NCI-H2029 (cell line): ENCODE data around the gene MAP2K1.

Experiments
- DNase-seq: peaks from one replicate; lab custom pipeline; 2025; lab: John Stamatoyannopoulos, UW

Gene MAP2K1

DNA sequence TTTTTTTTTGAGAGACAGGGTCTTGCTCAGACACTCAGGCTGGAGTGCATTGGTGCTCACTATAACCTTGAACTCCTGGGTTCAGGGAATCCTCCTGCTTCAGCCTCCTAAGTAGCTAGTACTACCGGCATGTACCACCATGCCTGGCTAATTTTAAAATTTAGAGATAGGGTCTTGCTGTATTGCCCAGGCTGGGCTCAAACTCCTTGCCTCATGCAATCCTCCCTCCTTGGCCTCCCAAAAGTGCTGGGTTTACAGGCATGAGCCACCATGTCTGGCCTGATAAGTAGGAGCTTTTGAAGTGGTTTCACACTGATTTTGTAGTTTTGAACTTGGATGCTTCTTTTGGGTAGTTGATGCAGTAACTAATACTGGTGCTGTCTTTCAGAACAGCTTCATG, 7.8 kb downstream of the MAP2K1 start:
- no peak for DNase-seq

DNA sequence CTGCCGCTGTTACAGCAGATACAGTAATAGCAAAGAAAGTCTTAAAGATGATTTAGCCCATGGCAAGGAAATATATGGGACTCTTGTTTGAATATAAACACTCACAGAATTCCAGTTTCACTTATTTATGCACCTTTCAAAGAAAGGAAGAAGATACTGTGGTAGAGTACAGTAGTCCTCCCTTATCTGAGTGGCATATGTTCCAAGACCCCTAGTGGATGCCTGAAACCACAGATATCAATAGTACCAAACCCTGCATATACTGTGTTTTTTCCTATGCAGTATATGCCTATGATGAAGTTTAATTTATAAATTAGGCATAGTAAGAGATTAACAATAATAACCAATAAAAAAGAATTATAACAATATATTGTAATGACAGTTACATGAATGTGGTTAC, 8.2 kb downstream of the MAP2K1 start:
- DNase-seq: no peak

DNA sequence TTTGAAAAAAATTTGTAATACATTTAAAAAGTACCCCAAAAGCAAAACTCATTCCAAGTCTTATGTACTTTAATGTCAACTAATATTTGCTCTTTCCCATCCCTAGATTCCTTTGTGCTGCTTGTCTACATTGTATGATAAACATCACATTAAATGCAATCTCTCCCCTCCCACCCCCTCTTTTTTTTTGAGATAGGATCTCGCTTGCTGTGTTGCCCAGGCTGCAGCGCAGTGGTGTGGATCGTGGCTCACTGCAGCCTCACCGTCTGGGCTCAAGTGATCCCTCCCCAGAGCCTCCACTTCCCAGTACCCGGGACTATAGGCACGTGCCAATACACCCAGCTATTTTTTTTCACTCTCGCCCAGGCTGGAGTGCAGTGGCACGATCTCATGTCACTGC, 12.6 kb downstream of the MAP2K1 start:
- no peak for DNase-seq

DNA sequence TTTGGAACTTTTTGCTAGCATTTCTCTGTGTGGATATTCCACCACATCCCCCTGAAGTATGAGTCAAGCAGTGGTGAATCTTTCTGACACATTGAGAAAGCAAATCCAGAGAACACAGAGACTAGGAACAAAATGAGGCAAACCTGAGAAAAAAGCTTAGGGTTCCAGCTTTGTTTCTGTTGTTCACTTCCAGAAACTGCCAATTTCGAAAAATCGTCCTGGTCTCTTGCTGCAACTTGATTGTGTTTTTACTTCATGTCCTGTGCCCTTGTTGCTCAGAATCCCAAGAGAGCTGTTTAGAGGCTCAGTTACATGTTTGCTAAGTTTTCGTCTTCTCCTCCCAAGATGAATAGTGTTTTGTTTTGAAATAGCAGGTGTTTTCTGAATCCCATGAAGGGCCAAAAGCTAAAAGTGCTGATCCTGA, 13.7 kb downstream of the MAP2K1 start:
- no peak for DNase-seq

DNA sequence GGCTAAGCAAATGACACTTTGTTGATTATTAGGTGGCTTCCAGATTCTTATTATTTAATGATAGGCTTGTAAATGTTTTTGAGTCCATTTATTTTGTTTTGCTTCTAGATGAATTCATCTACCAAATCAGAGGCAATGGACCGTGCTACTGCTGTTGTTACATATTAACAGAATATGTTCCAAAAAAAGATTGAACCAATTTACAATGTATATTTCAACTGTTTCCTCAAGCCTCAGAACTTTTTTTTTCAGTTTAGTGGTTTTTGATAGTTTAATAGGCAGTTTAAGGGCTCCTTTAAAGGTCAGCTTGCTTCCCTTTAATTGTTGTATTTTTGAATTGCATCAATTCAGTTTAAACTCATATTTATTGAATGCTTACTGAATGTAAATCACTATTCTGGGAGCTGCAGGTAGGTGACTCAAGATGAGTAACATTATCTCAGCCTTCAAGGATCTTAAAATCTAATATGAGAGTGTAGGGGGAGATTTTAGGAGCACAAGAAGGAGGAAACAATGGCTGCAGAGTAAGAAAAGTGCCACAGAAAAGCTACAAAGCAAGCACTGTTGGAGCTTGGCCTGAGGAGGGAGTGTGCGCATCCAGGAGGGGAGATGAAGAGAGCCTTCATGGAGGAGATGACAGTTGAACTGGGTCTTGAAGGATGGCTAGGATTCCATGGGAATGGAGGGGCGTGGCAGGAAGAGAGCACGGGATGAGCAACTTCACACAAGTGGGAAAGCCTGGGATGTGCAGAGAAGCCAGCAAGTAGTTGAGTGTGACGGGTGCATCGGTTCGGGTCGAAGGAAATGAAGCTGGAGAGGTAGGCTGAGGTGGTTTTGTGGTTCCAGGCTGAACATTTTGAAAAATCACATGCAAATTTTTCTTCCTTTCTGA, 14.7 kb downstream of the MAP2K1 start:
- DNase-seq: no peak

DNA sequence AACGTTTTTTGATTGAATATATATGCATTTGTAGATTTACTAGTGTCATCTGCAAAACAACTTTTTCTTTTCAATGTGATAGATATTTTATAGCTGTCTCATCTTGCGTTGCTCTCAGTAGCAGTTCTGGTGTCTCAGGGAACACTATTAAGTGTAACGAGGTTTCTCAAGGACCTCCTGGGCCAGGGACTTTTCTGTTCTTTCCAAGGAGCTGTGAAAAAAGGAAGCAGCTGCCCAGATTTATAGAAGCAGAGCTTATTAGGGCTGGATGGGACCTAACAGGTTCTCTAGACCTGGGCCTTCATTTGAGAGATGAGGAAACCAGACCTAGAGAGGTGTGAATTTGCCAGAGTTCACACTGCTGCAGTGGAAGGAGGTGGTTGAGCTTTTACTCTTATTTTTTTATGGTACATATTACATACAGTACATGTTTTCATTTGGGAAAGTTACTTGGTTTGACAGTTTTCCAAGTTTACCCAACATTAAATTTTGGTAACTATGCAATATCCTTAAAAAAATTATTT, 16.1 kb downstream of the MAP2K1 start:
- no peak for DNase-seq

DNA sequence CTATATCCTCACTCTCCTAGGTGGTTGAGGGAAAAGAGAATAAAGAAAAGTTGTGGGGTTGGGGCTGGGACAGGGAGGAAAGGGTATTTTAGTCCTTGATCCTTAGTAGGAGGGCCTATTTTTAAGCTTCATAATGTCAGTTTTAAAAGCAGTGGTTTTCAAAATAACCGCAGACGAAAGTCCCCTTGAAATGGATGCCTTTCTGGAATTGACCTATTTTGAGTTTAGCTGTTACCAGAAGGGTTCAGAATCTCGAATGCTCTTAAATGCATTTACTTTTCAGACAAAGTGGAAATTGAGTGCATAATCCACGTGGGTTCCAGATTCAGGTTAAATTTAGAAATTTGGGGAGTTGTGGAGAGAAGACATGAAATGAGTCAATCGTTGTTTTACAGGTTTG, 16.6 kb downstream of the MAP2K1 start:
- no peak for DNase-seq

DNA sequence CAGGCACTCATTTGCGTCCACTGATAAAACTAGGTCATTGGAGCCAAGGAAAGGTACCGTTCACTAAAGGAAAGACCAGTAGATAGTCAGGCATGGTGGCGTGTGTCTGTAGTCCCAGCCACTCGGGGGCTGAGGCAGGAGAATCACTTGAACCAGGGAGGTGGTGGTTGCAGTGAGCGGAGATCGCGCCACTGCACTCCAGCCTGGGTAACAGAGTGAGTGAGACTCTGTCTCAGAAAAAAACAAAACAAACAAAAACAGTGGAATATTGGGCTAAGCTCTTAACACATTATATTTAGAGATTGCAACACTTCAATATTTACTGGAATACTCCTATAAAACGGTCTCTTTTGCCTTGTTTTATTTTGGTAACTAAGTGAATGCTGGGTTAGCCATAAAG, 17.4 kb downstream of the MAP2K1 start:
- no peak for DNase-seq

DNA sequence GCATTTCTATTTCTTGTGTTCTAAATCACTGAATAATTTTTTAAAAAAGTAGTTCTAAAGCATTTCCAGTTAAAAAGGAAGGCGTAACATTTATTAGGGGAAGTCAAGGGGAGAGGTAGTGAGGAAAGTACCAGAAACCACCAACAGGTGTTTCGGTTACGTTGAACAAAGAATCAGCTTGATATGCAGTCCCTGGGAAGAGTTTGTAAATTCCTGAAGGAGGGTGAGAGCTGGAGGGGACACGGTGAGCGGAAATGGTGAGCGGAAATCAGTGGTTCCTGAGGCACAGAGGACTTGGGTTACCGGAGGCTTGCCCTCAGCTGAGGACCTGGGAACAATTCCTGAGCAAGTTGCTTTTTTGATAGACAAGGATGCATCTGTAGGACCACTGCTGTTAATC, 17.8 kb downstream of the MAP2K1 start:
- DNase-seq: no peak

DNA sequence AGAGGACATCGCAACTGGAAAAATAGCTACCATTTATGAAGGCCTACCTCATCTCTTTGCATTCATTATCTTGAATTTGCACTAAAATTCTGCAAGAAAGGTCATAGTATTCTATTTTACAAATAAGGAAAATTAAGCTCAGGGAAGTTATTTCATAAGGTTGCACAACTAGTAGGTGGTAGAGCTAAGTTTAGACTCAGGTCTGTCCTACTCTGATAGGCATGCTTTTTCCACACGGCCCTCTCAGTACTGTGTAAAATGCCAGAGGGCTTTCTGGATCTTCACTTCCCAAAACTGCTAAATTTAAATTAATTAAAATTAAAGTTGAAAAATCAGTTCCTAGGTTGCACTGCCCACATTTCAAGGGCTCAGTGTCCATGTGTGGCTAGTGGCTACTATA, 18.3 kb downstream of the MAP2K1 start:
- DNase-seq: no peak

DNA sequence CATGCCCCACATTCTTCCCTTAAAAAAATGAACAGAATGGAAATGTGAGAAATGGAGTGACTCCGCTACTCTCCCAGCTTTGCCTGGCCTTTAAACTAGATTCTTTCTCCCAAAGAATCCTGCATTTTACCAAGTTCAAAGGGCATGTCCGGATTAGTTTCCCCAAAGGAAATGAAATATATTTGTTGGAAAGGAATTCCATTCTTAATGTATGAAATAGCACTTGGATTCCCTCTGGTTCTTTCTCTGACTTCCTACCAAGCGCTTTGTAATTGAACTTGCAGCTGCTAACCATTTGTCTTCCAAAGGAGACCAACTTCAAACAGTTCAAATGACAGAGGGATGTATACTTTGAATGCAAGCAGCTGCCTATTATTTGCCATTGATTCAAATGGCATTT, 18.9 kb downstream of the MAP2K1 start:
- no peak for DNase-seq

DNA sequence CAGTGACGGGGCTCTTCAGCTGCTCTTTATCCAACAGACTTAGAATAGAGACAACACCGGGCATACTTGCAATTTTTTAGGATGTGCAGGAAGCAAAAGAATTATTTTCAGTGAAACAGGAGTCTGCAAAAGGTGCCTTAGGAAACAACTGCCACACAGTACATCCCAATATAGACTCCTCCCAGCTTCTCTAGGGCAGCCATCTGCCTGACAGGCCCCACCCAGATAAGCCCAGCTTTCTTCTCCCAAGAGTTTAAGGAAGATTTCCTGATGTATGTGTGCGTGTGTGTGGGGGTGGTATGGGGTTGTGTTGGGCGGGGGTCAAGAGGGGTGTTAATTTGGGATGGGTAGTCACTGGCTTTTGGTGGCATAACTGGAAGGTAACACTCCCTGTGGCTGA, 21.5 kb downstream of the MAP2K1 start:
- no peak for DNase-seq

DNA sequence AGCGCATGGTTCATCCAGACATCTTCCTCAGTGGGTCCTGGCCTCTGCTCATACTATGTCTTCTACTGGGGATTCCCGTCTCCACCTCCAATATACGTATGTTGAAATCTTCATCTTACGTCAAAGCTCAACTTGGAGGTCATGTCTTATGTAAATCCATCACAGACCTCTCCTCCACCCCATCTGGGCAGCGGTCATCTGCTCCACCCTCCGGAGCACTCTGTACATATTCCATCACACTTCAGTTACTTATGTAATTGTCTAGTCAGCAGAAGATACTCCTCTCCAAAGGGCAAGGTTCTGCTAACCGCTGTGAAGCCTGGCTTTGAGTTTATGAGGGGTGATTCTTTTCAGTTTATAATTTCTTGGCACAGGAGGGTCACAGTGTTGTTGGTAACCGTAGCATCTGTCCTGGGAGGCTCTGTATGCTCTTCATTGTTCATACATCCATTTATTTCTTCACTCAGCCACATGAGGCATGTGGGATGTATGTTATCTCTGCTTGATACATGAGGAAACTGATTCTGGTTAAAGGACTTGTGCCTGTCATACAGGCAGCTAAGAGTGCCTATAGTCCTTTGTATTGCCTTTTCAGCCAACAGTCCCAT, 22.1 kb downstream of the MAP2K1 start:
- DNase-seq: no peak

DNA sequence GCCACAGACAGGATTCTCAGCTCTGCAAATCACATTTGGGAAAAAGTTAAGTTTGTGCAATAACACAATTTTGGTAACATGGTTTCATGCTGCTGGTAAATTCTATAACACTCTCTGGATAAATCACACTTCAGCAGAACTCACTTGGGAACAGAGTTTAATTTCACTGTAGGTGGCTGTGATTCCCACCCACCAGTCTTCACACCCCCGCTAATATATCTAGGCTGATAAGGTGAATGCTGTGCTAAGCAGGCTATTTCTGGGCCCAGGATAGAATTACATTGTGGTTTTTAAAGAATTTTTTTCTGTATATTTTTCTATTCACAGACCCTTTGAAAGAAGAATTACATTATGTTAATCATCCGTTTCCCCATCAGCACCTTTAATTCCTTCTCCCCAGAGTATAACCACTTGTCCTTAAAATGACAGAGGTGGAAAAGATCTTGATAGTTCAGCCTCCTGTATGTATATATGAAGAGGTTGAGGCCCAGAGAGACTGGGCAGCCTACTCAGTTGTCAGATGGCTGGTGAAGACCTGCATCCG, 22.9 kb downstream of the MAP2K1 start:
- DNase-seq: no peak

DNA sequence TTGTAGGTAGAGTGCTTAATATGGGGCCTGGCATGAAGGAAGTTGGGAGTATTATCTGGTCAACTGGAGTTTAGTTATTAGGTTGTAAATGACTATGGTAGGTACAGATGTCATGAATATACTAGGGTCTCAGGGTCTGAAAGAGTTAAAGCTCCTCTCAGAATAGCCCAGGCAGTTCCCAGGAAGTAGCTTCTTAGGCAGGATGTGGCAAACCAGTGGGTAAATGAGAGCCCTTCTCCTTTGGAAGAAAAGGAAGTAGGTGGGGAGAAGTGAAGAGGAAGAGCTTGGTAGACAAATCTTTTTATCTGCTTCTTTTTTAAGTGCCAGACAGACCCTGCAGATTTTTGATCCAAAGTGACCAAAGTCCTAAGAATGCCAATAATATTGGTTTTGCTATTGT, 24.5 kb downstream of the MAP2K1 start:
- DNase-seq: no peak

DNA sequence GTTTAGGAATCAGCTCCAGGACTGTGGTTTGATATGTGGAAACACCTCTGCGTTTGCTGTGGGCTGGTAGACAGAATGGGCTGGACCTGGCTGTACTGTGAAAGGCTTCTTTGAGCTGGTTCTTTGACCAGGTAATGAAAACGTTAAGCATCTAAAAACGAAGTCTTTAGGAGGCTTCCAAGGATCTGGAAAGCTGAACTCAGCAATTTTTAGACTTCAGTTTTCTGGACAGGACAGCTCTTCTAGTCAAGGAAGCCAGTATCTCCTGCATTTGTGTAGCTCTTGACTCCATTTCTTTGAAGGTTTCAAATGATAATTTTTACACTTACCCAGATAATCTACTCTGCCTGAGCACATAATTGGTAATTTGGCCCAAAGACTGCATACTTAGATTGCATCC, 25.5 kb downstream of the MAP2K1 start:
- DNase-seq: no peak

DNA sequence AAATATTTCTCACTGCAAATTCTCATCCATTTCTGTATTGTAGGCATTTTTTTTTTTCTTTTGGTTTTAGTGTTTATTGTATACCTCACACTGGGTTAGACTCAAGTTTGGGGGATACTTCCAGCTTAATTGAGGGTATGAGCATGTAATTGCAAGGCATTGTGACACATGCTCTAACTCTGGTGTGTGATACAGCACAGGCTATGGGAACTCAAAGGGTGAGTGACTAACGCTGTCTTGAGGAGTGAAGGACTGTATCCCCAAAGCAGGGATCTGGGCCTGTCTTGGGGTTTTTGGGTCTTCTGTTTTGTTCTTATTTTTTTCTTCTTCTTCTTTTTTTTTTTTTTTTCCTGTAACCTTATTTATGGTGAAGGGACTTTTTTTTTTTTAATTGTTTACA, 26.9 kb downstream of the MAP2K1 start:
- no peak for DNase-seq

DNA sequence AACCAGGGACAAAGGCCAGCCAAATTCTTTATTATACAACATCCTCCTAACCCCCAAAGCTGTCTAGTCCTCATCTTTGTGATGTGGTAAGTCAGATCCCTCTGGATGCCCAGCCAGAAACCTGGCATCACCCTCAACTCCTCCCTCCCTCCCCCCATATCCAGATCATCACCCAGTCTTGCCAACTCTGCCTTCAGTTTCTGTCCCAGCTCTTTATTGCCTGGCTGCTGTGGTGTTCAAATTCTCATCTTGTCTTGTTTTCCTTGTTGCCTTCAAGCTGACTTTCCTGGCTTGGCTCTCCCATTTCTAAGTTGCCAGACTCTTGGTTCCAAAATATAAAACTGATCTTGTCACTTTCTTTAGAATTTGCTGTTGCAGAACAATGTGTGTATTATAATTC, 28.6 kb downstream of the MAP2K1 start:
- DNase-seq: no peak

DNA sequence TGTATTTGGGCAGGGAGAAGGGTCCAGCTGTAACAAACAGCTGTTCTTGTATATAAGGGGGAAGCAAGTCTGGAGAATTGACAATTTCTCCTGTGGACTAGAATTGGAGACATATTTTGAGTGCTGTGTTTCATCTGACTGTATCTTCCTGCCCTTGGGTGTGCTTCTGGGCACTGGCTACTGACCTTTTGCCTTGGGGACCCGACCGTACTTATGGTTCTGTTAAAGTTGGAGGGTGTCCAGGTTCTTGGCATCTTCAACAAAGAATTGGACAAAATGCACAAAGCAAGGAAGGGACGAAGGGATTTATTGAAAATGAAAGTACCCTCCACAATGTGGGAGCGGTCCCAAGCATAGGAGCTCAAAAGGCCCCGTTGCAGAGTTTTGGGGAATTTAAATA, 31.0 kb downstream of the MAP2K1 start:
- no peak for DNase-seq

DNA sequence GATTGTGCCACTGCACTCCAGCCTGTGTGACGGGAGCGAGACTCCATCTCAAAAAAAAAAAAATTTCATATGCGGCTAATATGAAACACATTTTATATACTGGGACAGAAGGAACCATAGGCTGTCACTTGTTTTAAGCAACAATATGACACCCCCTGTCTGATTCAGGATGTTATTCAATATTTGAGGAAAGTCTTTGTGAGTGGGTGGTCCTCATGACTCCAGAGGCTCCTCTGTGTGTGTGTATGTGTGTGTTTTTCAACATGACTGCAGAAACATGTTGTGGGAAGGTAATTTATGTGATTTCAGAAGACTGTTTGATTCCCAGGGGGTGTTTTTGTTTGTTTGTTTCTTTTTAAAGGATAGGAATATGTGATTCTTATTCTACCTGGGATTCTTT, 32.8 kb downstream of the MAP2K1 start:
- no peak for DNase-seq

DNA sequence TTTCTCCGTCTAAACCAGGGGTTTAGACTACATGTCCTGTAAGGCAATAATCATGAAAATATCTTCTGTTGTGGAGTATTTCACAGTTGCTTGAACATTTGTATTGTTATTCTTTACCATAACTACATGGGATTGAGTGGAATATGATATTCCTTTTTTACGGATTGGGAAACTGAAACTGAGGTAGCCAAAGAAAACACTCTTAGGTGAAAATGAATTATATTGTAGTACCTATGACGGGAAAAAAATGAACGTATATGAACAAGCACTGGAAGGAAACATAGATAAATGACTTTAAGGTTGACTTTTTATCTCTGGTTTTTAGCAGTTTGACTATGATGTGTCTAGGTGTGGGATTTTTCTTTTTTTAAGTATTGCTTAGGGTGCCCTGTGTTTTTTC, 35.6 kb downstream of the MAP2K1 start:
- DNase-seq: no peak

DNA sequence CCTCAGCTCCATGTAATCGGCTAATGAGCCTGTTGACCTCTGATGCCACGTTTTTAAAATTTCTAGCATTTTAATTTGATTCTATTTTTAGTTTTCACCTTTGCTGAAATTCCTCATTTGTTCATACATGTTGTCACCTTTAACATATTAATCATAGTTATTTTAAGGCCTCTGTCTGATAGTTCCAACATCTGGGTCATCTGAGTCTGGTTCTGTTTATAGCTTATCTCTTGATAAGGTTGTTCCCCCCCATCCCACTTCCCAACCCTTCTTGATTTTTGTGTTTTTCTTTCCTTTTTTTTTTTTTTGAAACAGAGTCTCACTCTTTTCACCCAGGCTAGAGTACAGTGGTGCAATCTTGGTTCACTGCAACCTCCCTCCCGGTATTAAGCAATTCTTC, 36.4 kb downstream of the MAP2K1 start:
- no peak for DNase-seq

DNA sequence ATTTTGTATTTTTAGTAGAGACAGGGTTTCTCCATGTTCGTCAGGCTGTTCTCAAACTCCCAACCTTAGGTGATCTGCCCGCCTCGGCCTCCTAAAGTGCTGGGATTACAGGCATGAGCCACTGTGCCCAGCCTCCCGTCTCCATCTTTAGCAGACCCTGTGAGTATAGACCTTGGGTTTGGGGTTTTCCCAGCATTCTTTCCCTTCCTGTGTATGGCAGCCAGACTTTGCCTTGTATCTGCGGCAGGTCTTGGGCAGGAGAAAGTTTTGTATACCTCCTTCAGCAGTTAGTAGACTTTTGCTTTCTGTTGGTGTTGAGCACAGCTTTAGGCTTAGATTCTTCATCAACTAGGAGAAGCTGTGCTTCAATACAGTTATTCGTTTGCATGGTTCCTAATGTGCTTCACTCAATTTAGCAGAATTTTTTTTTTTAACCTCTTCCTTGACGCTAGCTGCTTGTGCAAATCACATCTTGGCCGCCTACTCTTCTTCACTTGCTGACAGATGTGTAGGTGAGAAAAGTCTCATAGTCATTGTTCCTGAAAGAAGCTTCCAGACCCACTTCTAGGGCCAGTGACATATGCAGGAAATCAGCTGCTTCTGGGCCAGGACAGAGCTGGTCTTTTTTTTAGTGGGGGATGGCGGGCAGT, 38.4 kb downstream of the MAP2K1 start:
- no peak for DNase-seq
